A549 treated with CORT108297 at 1 μM for 4 hours (cell line): Measurements from ENCODE around the gene LYZL2. TPM values are rescaled to one million over a fixed set of nuclear protein-coding genes. Genes with fewer than 3 reads are reported as not detected.

Experiments
- total RNA-seq: library from RNA; stranded (reverse); fragments of 200-300 nt; extraction: Qiagen RNA extraction; gene quantifications from 5 replicates; pipeline ENCODE4 v1.2.3, GENCODE V29; 2022

Gene LYZL2
- total RNA-seq = not detected in 5 replicates

DNA sequence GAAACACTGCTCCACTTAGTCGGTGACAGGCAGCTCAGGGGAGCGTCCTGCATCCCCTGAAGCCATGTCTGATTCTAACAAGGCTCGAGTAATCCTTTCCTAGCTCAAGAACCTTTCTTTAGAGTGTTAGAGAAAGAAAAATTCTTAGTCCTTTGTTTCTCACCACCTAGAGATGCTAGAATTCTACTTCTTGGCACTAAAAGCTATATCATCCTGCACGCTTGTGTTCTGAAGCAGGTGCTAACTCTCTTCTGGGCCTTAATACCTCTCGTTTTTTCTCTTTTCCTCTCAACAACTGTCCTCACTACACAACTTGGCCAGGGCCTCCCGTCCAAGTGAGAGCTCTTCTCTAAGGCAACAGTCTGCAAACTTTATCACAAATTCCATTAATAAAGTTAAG, at the start of gene LYZL2:
Gene LYZL2, minus strand, starts transcription at position 101 of the 400 bp plus-strand sequence. CDS start 2,838 bp downstream, outside the sequence.

Other genes starting within 250 kb of the LYZL2 start
- 14.2 to 18.8 TPM (median 16.4 TPM) in 5 replicates for gene MAP3K8, start 195.6 kb downstream of the LYZL2 start, total RNA-seq